ENCODE measurements around the gene PTPRG. TPM values are rescaled to one million over a fixed set of nuclear protein-coding genes. Genes with fewer than 3 reads are reported as not detected.

PTPRG gene
- total RNA-seq, 4 donors from 2014 or later = 8.4 to 37.3 (median 14.9) TPM

DNA sequence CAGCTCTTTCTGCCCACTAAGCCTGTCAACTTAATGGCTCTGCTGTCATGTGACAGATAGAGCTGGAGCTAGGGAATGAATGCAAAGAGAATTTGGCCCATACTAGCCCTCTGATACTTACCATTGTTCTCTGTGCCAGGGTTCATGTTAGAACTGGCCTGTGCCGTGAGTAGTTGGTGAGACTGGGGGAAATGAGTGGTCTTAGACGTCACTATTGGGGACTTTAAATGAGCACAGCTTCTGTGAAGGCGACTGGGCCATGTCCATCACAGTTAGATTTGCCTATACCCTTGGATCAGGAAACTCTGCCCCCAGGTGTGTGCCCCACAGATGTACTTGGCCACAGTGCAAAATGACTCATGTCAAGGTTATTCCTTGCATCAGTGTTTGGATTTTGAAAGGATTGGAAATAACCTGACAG lies 124.9 kb downstream of the PTPRG start:
- intact Hi-C loops (cut with DNase I; ENCODE audit: low total_unique reads) = no loop called here
- 59 to 73% methylated on average over 3 of the region's 3 CpGs for WGBS, 2 donors
- DNase-seq (ENCODE audit: low spot score in 2 of 2) = no peak
- no peak for TF ChIP-seq POLR2A (IDR thresholded peaks at IDR 0.05)
- TF ChIP-seq CTCF (IDR thresholded peaks at IDR 0.05) = no peak
- no peak overlapping the region for H3K4me3 ChIP-seq (ENCODE audit: low read depth, poor library complexity, severe bottlenecking)

DNA sequence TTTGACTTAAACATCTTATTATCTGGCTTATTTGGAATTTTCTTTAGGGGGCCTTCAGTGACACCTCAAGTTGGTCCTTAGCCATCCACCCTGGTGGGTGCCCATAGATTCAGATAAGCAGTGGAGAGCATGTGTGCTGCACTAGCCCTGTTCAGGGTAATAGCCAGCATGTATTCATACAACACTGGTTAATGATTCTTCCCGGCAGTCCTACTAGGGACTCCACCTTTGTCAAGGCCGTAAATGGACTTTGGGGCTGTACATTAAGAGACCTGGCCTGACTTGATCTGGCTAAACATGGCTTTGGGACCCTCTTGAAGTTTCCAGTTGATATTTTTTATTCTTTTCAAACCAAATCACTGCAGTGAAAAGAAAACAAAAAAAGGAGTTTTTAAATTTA lies 125.8 kb downstream of the PTPRG start:
- no peak overlapping the region for H3K4me3 ChIP-seq (ENCODE audit: low read depth, poor library complexity, severe bottlenecking)
- intact Hi-C loops (cut with DNase I; ENCODE audit: low total_unique reads) = no loop called here
- WGBS, 2 donors = 95 to 98% methylated on average over 2 of the region's 2 CpGs

DNA sequence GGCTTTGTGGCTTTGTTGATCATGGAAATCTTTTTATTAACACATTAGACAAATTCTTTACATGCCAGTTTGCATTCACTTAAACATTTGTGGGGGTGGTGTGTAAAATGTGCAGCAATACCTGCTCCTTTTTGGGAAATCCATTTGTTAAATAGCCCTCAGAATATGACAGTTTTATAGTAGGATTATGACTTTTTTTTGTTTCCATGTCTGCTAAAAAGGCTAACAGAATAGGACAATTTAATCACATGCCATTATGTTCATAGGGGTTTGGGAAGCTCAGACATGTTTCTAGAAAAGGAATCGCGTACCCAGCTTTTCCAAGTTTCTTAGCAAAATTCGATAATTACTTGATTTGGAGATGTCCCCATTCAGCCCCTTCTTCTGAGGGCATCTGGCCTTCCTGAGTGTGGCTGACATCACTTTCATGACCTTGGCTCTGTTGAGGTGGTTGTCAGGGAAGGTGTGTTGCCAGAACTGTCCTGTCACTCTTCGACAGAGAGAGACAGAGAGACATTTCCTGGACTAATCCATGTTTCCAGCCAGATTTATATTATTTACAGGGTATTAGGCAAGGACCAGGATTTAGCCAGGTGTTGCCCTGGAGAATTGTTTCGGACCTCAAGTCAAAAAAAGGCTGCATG lies 126.4 kb downstream of the PTPRG start:
- no peak overlapping the region for H3K4me3 ChIP-seq (ENCODE audit: low read depth, poor library complexity, severe bottlenecking)
- intact Hi-C loops (cut with DNase I; ENCODE audit: low total_unique reads) = no loop called here

More for the DNA sequence above, 125.8 kb downstream of the PTPRG start:
- TF ChIP-seq CTCF (IDR thresholded peaks at IDR 0.05) = no peak
- no peak for TF ChIP-seq POLR2A (IDR thresholded peaks at IDR 0.05)
- no peak for DNase-seq (ENCODE audit: low spot score in 2 of 2)

DNA sequence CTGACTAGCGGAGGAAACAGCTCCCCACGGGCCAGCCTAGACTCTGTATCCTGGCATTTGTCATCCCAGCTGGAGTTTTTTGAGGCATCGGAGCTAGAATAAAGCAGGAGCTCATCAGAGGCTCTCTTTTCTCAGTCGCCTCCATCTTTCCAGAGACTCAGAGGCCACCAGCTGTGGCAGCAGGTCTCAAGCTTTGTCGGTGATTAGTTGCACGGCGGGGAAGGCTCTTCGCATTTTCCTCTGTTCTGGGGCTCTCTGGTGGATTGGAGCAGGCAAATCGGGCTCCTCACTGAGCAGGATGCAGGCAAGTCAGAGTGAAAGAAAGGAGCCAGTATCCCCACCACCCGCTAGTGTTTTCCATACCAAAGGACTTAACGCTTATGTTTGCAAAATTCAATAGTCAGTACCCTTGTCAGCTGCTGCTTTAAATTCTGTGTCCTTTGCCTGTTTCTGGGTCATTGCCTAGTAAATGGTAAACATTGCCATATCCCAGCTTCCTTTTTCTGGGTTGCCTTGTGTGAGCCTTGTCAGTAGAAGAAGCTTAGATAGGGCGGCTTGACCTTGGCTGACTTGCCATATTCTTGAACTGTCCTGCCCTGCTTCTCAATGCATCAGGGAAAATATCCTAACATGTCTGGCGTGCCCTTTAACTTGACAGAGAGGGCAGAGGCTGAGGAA lies 127.1 kb downstream of the PTPRG start:
- intact Hi-C loops (cut with DNase I; ENCODE audit: low total_unique reads) = no loop called here
- no peak for TF ChIP-seq POLR2A (IDR thresholded peaks at IDR 0.05)
- TF ChIP-seq CTCF (IDR thresholded peaks at IDR 0.05) = no peak
- WGBS, 2 donors = 81 to 83% methylated on average over 13 of the region's 13 CpGs
- no peak overlapping the region for H3K4me3 ChIP-seq (ENCODE audit: low read depth, poor library complexity, severe bottlenecking)
- no peak for DNase-seq (ENCODE audit: low spot score in 2 of 2)

More for the DNA sequence above, 126.4 kb downstream of the PTPRG start:
- TF ChIP-seq POLR2A (IDR thresholded peaks at IDR 0.05) = no peak
- WGBS, 2 donors = 88 to 91% methylated on average over 5 of the region's 5 CpGs
- DNase-seq (ENCODE audit: low spot score in 2 of 2) = no peak

GRCh38 chr3:61690016-61690415 lies 128.6 kb downstream of the PTPRG start:
- intact Hi-C loops (cut with DNase I; ENCODE audit: low total_unique reads) = no loop called here
- TF ChIP-seq POLR2A (IDR thresholded peaks at IDR 0.05) = no peak
- no peak for TF ChIP-seq CTCF (IDR thresholded peaks at IDR 0.05)
- H3K4me3 ChIP-seq (ENCODE audit: low read depth, poor library complexity, severe bottlenecking) = no peak overlapping the region
- no peak for DNase-seq (ENCODE audit: low spot score in 2 of 2)
- 94 to 97% methylated on average over 5 of the region's 5 CpGs for WGBS, 2 donors

DNA sequence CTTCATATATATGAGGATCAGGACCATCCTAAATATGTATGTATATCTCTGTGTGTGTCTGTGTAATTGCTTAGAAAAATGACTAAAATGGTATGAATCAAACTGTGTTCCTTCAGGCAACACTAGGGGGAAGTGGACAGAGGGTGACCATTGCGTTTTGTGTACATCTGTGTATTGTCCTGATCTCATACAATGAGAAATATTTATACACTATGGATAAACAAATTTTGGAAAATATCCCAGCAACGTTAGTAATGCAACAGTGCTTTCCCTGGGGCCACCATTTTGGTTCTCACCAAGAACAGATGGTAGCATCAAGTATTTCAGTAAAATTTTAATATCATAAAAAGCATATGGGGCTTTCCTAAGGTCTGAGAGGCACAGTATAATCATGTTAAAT lies 130.1 kb downstream of the PTPRG start:
- no peak overlapping the region for H3K4me3 ChIP-seq (ENCODE audit: low read depth, poor library complexity, severe bottlenecking)
- 80 to 82% methylated on average over 2 of the region's 2 CpGs for WGBS, 2 donors
- intact Hi-C loops (cut with DNase I; ENCODE audit: low total_unique reads) = no loop called here
- no peak for DNase-seq (ENCODE audit: low spot score in 2 of 2)
- no peak for TF ChIP-seq CTCF (IDR thresholded peaks at IDR 0.05)
- no peak for TF ChIP-seq POLR2A (IDR thresholded peaks at IDR 0.05)
